Measurements from ENCODE around the gene TRMT112.

Gene TRMT112

GRCh38 chr11:64291752-64292459, 25.5 kb downstream of the TRMT112 start:
- no peak for DNase-seq (ENCODE audit: low read depth)

- no peak for DNase-seq (ENCODE audit: low read depth)
Measured at GRCh38 chr11:64291262-64291751, 26.1 kb downstream of the TRMT112 start, which contains the start of gene KCNK4. Gene KCNK4, plus strand, starts transcription at chr11:64291302. Its CDS starts 1,717 bp downstream, at chr11:64293019.

- no peak for DNase-seq (ENCODE audit: low read depth)
Measured at GRCh38 chr11:64290352-64291261, 26.8 kb downstream of the TRMT112 start.

- no peak for DNase-seq (ENCODE audit: low read depth)
Measured at GRCh38 chr11:64289002-64289564, 28.3 kb downstream of the TRMT112 start.

- DNase-seq (ENCODE audit: low read depth), result no peak
Measured at GRCh38 chr11:64288353-64288750, 29.0 kb downstream of the TRMT112 start.

GRCh38 chr11:64287676-64288352, 29.5 kb downstream of the TRMT112 start:
- no peak for DNase-seq (ENCODE audit: low read depth)

- no peak for DNase-seq (ENCODE audit: low read depth)
Measured at GRCh38 chr11:64286801-64287159, 30.6 kb downstream of the TRMT112 start.

GRCh38 chr11:64285885-64286800, 31.2 kb downstream of the TRMT112 start:
- DNase-seq (ENCODE audit: low read depth), result no peak

GRCh38 chr11:64284962-64285884, 32.1 kb downstream of the TRMT112 start, which contains the start of gene GPR137:
Gene GPR137, plus strand, starts transcription at chr11:64285848. Its CDS starts 677 bp downstream, at chr11:64286525.
- peak; percentile 91 for DNase-seq (ENCODE audit: low read depth)

- DNase-seq (ENCODE audit: low read depth), result peak; percentile 85
Measured at GRCh38 chr11:64284048-64284961, 33.1 kb downstream of the TRMT112 start, which contains the start of gene BAD. Gene BAD, minus strand, starts transcription at chr11:64284665. Its CDS starts 297 bp downstream, at chr11:64284368.

- no peak for DNase-seq (ENCODE audit: low read depth)
Measured at GRCh38 chr11:64283092-64283491, 34.3 kb downstream of the TRMT112 start.

- DNase-seq (ENCODE audit: low read depth), result no peak
Measured at GRCh38 chr11:64281957-64282770, 35.2 kb downstream of the TRMT112 start.

- DNase-seq (ENCODE audit: low read depth), result no peak
Measured at GRCh38 chr11:64278576-64279190, 38.7 kb downstream of the TRMT112 start.

GRCh38 chr11:64276653-64277431, 40.5 kb downstream of the TRMT112 start:
- no peak for DNase-seq (ENCODE audit: low read depth)

- DNase-seq (ENCODE audit: low read depth), result no peak
Measured at GRCh38 chr11:64275841-64276240, 41.5 kb downstream of the TRMT112 start.
